ENCODE data around the gene PCGF2. TPM values are rescaled to one million over a fixed set of nuclear protein-coding genes. Genes with fewer than 3 reads are reported as not detected.

Gene PCGF2
- total RNA-seq, 1 donor from 2014 or later = 1.1 TPM

DNA sequence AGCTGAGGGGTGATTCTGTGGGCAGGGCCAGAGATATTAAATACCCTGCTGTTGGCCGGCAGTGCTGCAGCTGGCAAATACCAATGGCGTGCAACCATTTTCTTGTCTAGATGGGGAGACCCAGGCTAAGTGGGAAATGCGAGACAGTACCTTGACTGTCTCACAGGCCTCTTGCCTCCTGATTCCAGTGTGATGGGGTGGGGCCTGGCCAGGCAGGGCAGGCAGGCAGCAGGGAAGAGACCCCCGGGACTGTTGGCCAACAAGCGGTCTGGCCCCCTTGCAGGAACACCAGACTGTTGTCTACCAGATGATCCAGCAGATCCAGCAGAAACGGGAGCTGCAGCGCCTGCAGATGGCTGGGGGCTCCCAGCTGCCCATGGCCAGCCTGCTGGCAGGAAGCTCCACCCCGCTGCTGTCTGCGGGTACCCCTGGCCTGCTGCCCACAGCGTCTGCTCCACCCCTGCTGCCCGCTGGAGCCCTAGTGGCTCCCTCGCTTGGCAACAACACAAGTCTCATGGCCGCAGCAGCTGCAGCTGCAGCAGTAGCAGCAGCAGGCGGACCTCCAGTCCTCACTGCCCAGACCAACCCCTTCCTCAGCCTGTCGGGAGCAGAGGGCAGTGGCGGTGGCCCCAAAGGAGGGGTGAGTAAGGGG is 23.7 kb downstream of the PCGF2 start:
- no peak for FAIRE-seq
- no peak for DNase-seq (ENCODE audit: low read depth)
- Histone ChIP-seq H3K4me3 (ENCODE audit: low read depth, low read length) (no peak overlapping the region), H3K36me3 (ENCODE audit: control insufficient read depth, insufficient read depth, low read length) (peaks cover 8% of the 10 kb centered on the region), H3K27me3 (ENCODE audit: control insufficient read depth, insufficient read depth, low read length) (no peaks in the 10 kb centered on the region)
- TF ChIP-seq CTCF (IDR thresholded peaks at IDR 0.05; ENCODE audit: insufficient read depth, low read length, severe bottlenecking) = no peak

- TF ChIP-seq CTCF (IDR thresholded peaks at IDR 0.05; ENCODE audit: insufficient read depth, low read length, severe bottlenecking) = no peak
These were observed 26.3 kb downstream of the PCGF2 start for GRCh38 chr17:38721802-38722201.

DNA sequence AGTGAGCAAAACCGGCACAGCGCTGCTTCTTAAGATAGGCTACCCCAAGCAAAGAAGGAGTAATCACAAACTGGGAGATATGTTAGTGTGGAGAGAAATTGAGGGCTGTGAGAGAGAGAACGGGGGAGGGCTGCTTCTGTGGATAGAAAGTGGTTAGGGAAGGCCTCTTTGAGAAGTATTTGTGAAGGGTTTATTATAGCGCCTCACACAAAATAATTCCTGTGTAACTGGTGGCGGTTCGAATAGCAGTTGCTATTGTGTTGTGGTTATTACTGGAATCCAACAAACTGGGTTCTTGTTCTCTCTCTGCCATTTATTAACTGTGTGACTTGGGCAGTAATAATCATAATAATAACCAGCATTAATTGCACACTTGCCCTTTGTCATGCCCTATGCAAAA is 27.2 kb downstream of the PCGF2 start:
- TF ChIP-seq CTCF (IDR thresholded peaks at IDR 0.05; ENCODE audit: insufficient read depth, low read length, severe bottlenecking) = no peak
- Histone ChIP-seq H3K36me3 (ENCODE audit: control insufficient read depth, insufficient read depth, low read length) (peaks cover 17% of the 10 kb centered on the region), H3K27me3 (ENCODE audit: control insufficient read depth, insufficient read depth, low read length) (no peaks in the 10 kb centered on the region), H3K4me3 (ENCODE audit: low read depth, low read length) (no peak overlapping the region)
- DNase-seq (ENCODE audit: low read depth) = no peak
- FAIRE-seq = no peak

More at GRCh38 chr17:38721802-38722201, 26.3 kb downstream of the PCGF2 start:
- Histone ChIP-seq H3K4me3 (ENCODE audit: low read depth, low read length) (no peak overlapping the region), H3K36me3 (ENCODE audit: control insufficient read depth, insufficient read depth, low read length) (peaks cover 15% of the 10 kb centered on the region), H3K27me3 (ENCODE audit: control insufficient read depth, insufficient read depth, low read length) (no peaks in the 10 kb centered on the region)
- DNase-seq (ENCODE audit: low read depth) (no peak), FAIRE-seq (no peak)

DNA sequence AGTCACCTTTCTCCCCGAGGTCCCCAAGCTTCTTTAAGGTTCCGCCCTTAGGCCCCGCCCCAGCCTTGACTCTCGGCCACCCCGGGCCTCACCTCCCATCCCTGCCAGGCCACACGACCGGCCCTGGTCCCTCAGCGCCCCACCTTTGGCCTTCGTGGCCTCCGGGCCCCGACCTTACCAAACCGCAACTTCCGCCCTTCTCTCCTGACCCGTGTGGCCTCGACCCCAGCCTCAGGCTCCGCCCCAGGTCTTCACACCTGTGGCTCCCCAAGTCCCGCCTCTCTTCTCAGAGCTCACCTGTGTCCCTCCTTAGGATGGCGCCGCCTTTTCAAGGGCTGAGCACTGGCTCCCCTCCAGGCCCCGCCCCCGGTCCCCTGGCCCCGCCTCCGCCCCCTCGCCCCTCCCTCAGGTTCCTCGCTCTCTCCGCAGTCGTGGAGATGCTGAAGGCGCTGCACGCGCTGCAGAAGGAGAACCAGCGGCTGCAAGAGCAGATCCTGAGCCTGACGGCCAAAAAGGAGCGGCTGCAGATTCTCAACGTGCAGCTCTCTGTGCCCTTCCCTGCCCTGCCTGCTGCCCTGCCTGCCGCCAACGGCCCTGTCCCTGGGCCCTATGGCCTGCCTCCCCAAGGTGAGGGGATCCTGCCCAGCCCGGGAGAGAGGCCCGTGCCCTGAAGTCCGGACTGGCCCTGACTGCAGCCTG is 28.0 kb downstream of the PCGF2 start:
- no peak overlapping the region for H3K4me3 ChIP-seq (ENCODE audit: low read depth, low read length)
- FAIRE-seq = no peak
- DNase-seq (ENCODE audit: low read depth) = no peak
- no peak for TF ChIP-seq CTCF (IDR thresholded peaks at IDR 0.05; ENCODE audit: insufficient read depth, low read length, severe bottlenecking)
- H3K27me3 ChIP-seq (ENCODE audit: control insufficient read depth, insufficient read depth, low read length) = no peaks in the 10 kb centered on the region
- peaks cover 18% of the 10 kb centered on the region for H3K36me3 ChIP-seq (ENCODE audit: control insufficient read depth, insufficient read depth, low read length)

- TF ChIP-seq CTCF (IDR thresholded peaks at IDR 0.05; ENCODE audit: insufficient read depth, low read length, severe bottlenecking) = no peak
- DNase-seq (ENCODE audit: low read depth) (no peak), FAIRE-seq (no peak)
- Histone ChIP-seq H3K36me3 (ENCODE audit: control insufficient read depth, insufficient read depth, low read length) (peaks cover 18% of the 10 kb centered on the region), H3K4me3 (ENCODE audit: low read depth, low read length) (no peak overlapping the region), H3K27me3 (ENCODE audit: control insufficient read depth, insufficient read depth, low read length) (no peaks in the 10 kb centered on the region)
These were observed 28.7 kb downstream of the PCGF2 start for GRCh38 chr17:38719289-38719942.

Data from bronchial epithelial cell (primary cell).